Mesothelial cell of epicardium (in vitro differentiated cells): ENCODE results near the gene RIMBP2. TPM values are rescaled to one million over a fixed set of nuclear protein-coding genes. Genes with fewer than 3 reads are reported as not detected.
A peak's percentile ranks its signal among the peaks of the same experiment; 100 is the strongest.

Experiments used
- DNase-seq, 2 experiments: peaks; one replicate each; pipeline ENCODE4 v3.0.0; 2021; ENCODE audit warnings: low spot score in 2 of 2; ENCODE audit not compliant: unreplicated experiment in 2 of 2
- H3K27ac Mint-ChIP-seq: 2 replicates; pipeline ENCODE4 v1.8.0; 2021; ENCODE audit warnings: mixed read lengths
- H3K27me3 Mint-ChIP-seq: 2 replicates; pipeline ENCODE4 v1.8.0; 2021; ENCODE audit warnings: low read depth, mixed read lengths
- H3K36me3 Mint-ChIP-seq: 2 replicates; pipeline ENCODE4 v1.8.0; 2021; ENCODE audit warnings: mixed read lengths
- H3K4me1 Mint-ChIP-seq: 2 replicates; pipeline ENCODE4 v1.8.0; 2021; ENCODE audit warnings: mixed read lengths
- H3K4me3 Mint-ChIP-seq: 2 replicates; pipeline ENCODE4 v1.8.0; 2021; ENCODE audit warnings: mild to moderate bottlenecking, moderate library complexity, mixed read lengths
- H3K9me3 Mint-ChIP-seq: 2 replicates; pipeline ENCODE4 v1.8.0; 2021; ENCODE audit warnings: mixed read lengths
- CTCF ChIP-seq: fragments of 200-600 bp; sonication (generic); IDR thresholded peaks from one replicate; pipeline ENCODE4 v1.5.0; 2021; ENCODE audit warnings: antibody characterized with exemption; ENCODE audit not compliant: unreplicated experiment
- total RNA-seq: library from RNA; stranded (reverse); gene quantifications from 3 replicates; pipeline ENCODE4 v1.2.1, GENCODE V29; 2021

The RIMBP2 gene
- total RNA-seq, 1 donor from 2014 or later, result 8.6 TPM

- Mint-ChIP-seq H3K27ac (no peak overlapping the region), H3K9me3 (no peaks in the 10 kb centered on the region), H3K4me1 (peaks cover 19% of the 10 kb centered on the region), H3K36me3 (no peaks in the 10 kb centered on the region), H3K27me3 (peaks cover 39% of the 10 kb centered on the region), H3K4me3 (no peak overlapping the region)
- no peak for DNase-seq
- TF ChIP-seq CTCF, result no peak
Observed at GRCh38 chr12:130711756-130712155, 4.3 kb downstream of the RIMBP2 start.

GRCh38 chr12:130710733-130711080 is 5.4 kb downstream of the RIMBP2 start:
- Mint-ChIP-seq H3K4me1 (peaks cover 10% of the 10 kb centered on the region), H3K9me3 (no peaks in the 10 kb centered on the region), H3K27me3 (peaks cover 37% of the 10 kb centered on the region), H3K27ac (no peak overlapping the region), H3K4me3 (no peak overlapping the region), H3K36me3 (no peaks in the 10 kb centered on the region)
- TF ChIP-seq CTCF, result no peak
- DNase-seq, result peak in 1 of 2 experiments; percentile 29

GRCh38 chr12:130709971-130710732 is 5.9 kb downstream of the RIMBP2 start:
- Mint-ChIP-seq H3K27ac (no peak overlapping the region), H3K27me3 (peaks cover 37% of the 10 kb centered on the region), H3K36me3 (no peaks in the 10 kb centered on the region), H3K9me3 (no peaks in the 10 kb centered on the region), H3K4me1 (peaks cover 9% of the 10 kb centered on the region), H3K4me3 (no peak overlapping the region)
- TF ChIP-seq CTCF, result no peak
- DNase-seq, result no peak

DNA sequence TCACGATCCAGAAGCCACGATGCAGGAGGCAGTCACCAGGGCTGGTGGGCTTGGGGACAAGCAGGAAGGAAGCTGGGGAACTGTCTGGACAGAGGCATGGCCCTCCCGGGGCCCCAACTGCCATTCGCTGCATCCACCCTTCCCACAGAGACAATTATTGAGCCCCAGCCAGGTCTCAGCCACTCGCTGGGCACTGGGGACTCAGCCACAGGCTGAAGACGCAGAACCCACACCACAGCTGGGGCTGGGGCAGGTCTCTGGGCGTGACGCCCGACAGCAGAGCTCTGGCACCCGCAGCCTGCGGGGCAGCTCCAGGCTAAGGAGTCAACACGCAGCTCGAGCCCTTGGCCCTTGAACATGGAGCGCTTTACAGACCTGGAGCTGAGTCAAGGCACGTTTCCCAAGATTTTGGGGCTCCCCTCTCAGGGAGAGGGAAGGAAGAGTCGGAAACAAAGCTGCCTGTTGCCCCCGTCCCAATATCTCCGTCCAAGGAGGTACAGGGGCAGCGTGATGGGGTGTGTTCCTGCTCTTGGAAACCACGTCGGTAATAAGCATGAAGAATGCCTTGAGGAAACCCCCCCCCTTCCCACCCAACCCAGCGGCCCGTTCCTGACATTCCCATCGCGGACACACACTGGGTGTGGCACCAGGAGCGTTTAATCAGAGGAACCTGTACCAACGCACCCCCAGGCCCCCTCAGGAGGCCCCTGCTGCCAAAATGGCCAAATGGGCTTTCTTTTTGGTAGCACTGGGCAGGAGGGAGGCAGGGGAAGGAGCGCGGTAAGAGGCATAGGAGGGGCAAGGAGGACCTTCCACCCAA is 6.7 kb downstream of the RIMBP2 start:
- Mint-ChIP-seq H3K4me1 (peaks cover 3% of the 10 kb centered on the region), H3K27ac (no peak overlapping the region), H3K9me3 (no peaks in the 10 kb centered on the region), H3K4me3 (no peak overlapping the region), H3K36me3 (no peaks in the 10 kb centered on the region), H3K27me3 (peaks cover 34% of the 10 kb centered on the region)
- no peak for TF ChIP-seq CTCF
- DNase-seq, result peak in 1 of 2 experiments; percentile 24

DNA sequence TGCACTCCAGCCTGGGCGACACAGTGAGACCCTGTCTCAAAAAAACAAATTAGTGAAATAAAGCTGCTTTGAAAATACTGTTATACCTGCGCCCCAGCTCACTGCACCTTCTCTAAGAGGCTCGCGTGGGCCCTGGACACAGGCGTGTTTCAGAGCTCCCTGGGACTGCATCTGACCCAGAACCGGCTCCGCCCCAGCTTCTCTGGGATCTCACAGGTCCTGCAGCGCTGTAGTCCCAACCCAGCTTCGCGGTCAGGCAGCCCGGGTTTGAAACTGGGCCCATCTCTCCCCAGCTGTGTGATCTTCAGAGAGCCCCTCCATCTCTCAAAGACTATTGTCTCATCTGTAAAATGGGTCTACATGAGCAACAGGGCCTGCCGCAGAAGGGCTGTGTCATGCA is 7.5 kb downstream of the RIMBP2 start:
- Mint-ChIP-seq H3K27ac (no peak overlapping the region), H3K4me1 (no peaks in the 10 kb centered on the region), H3K27me3 (peaks cover 28% of the 10 kb centered on the region), H3K9me3 (no peaks in the 10 kb centered on the region), H3K4me3 (no peak overlapping the region), H3K36me3 (no peaks in the 10 kb centered on the region)
- TF ChIP-seq CTCF, result no peak
- DNase-seq, result no peak
